ENCODE data around the gene ESPN. TPM values are rescaled to one million over a fixed set of nuclear protein-coding genes. Genes with fewer than 3 reads are reported as not detected.
A peak's percentile ranks its signal among the peaks of the same experiment; 100 is the strongest.

ESPN gene, protein sequence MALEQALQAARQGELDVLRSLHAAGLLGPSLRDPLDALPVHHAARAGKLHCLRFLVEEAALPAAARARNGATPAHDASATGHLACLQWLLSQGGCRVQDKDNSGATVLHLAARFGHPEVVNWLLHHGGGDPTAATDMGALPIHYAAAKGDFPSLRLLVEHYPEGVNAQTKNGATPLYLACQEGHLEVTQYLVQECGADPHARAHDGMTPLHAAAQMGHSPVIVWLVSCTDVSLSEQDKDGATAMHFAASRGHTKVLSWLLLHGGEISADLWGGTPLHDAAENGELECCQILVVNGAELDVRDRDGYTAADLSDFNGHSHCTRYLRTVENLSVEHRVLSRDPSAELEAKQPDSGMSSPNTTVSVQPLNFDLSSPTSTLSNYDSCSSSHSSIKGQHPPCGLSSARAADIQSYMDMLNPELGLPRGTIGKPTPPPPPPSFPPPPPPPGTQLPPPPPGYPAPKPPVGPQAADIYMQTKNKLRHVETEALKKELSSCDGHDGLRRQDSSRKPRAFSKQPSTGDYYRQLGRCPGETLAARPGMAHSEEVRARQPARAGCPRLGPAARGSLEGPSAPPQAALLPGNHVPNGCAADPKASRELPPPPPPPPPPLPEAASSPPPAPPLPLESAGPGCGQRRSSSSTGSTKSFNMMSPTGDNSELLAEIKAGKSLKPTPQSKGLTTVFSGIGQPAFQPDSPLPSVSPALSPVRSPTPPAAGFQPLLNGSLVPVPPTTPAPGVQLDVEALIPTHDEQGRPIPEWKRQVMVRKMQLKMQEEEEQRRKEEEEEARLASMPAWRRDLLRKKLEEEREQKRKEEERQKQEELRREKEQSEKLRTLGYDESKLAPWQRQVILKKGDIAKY
- 2.7 TPM in 2 replicates for total RNA-seq

DNA sequence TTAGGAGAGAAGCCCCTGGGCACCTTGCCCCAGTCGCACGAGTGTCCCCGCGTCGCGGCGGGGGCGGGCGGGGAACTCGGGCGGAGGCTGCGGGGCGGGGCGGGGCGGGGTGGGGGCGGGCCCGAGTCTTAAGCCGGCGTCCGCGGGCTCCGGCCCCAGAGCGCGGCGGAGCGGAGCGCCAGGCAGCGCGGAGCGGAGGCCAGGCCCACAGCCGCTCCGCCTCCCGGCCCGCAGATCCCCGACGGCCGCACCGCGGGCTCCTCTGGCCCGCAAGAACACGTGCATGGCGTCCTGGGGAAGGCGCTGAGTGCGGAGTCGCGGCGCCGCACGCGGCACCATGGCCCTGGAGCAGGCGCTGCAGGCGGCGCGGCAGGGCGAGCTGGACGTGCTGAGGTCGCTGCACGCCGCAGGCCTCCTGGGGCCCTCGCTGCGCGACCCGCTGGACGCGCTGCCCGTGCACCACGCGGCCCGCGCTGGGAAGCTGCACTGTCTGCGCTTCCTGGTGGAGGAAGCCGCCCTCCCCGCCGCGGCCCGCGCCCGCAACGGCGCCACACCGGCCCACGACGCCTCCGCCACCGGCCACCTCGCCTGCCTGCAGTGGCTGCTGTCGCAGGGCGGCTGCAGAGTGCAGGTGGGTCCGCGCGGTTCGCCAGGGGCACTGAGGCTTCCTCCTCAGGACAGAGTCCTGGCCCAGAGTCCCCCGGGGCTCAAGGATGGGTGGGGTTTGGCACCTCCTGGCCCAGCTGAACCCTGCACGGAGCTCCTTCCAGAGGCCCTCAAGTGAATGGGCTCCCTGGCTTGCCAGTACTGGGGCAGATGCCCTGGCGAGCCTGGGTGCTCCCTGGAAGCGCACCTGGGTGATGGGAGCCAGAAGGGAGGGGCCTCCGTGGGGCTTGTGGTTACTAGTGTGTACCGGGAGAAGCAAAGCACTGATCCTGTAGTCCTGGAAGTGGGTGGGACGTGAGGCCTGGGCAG, at the start of gene ESPN:
Gene ESPN, plus strand, starts transcription at position 158 of the 975 bp plus-strand sequence. Its CDS starts 180 bp downstream, at position 338.
- TF ChIP-seq, protein P1, sequence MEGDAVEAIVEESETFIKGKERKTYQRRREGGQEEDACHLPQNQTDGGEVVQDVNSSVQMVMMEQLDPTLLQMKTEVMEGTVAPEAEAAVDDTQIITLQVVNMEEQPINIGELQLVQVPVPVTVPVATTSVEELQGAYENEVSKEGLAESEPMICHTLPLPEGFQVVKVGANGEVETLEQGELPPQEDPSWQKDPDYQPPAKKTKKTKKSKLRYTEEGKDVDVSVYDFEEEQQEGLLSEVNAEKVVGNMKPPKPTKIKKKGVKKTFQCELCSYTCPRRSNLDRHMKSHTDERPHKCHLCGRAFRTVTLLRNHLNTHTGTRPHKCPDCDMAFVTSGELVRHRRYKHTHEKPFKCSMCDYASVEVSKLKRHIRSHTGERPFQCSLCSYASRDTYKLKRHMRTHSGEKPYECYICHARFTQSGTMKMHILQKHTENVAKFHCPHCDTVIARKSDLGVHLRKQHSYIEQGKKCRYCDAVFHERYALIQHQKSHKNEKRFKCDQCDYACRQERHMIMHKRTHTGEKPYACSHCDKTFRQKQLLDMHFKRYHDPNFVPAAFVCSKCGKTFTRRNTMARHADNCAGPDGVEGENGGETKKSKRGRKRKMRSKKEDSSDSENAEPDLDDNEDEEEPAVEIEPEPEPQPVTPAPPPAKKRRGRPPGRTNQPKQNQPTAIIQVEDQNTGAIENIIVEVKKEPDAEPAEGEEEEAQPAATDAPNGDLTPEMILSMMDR (IDR thresholded peaks at IDR 0.05; ENCODE audit: insufficient read depth, low read length, poor library complexity, severe bottlenecking) = no peak

DNA sequence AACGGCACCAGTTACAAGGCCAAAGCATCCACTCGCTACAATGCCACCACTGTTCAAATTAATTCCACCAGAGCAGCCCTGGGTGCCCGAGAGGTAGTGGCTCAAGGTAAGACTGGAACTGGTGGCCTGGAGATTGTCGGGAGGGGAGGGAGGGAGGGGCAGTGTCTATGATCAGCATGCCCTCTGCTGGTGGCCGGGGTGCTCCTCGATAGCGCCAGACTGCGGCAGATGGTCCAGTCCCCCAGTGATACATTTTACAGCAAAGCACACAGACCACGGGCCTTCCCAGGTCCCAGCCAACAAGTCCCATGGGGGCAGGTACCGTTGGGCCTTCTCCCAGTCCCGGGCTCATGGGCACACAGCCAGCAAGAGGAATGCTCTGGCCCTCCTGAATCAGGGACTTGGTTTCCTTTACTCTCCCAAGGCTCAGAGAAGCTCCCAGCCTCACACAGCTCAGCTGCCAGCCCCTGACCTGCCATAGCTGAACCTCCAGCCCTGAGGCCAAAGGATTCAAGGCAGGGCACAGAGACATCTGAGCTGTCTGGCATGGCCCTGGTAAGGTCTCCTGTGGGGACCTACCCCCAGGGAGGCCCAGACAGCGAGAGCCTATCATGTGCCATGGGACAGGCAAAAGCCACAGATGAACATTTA, 46.4 kb upstream of the ESPN start:
- TF ChIP-seq, protein P1 (IDR thresholded peaks at IDR 0.05; ENCODE audit: insufficient read depth, low read length, poor library complexity, severe bottlenecking) = no peak
- Histone ChIP-seq H3K27me3 (ENCODE audit: control insufficient read depth, insufficient read depth, low read length) (no peaks in the 10 kb centered on the region), H3K36me3 (ENCODE audit: control insufficient read depth, insufficient read depth, low read length) (no peaks in the 10 kb centered on the region), H3K4me3 (ENCODE audit: low read depth, low read length) (no peak overlapping the region)
- no peak for DNase-seq (ENCODE audit: low read depth)

More for the DNA sequence above, at the start of gene ESPN:
- no peak within 1 kb of the TSS for H3K4me3 ChIP-seq (ENCODE audit: low read depth, low read length)
- no peak for DNase-seq (ENCODE audit: low read depth)
- H3K27me3 ChIP-seq (ENCODE audit: control insufficient read depth, insufficient read depth, low read length) = peaks cover 58% of the 10 kb centered on the region
- no peaks in the 10 kb centered on the region for H3K36me3 ChIP-seq (ENCODE audit: control insufficient read depth, insufficient read depth, low read length)

DNA sequence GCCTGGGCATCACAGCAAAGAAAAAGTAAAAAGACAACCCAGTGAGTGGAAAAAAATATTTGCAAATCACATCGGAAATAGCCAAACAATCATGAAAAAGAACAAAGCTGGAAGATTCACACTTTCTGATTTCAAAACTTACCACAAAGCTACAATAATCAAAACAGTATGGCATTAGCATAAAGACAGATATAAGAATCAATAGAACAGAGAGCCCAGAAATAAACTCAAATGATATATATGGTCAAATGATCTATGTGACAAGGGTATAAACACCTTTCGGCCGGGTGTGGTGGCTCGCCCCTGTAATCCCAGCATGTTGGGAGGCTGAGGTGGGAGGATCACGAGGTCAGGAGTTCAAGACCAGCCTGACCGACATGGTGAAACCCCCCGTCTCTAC, 44.5 kb upstream of the ESPN start:
- TF ChIP-seq, protein P1 (IDR thresholded peaks at IDR 0.05; ENCODE audit: insufficient read depth, low read length, poor library complexity, severe bottlenecking) = no peak
- no peak for DNase-seq (ENCODE audit: low read depth)
- Histone ChIP-seq H3K36me3 (ENCODE audit: control insufficient read depth, insufficient read depth, low read length) (no peaks in the 10 kb centered on the region), H3K4me3 (ENCODE audit: low read depth, low read length) (no peak overlapping the region), H3K27me3 (ENCODE audit: control insufficient read depth, insufficient read depth, low read length) (no peaks in the 10 kb centered on the region)

DNA sequence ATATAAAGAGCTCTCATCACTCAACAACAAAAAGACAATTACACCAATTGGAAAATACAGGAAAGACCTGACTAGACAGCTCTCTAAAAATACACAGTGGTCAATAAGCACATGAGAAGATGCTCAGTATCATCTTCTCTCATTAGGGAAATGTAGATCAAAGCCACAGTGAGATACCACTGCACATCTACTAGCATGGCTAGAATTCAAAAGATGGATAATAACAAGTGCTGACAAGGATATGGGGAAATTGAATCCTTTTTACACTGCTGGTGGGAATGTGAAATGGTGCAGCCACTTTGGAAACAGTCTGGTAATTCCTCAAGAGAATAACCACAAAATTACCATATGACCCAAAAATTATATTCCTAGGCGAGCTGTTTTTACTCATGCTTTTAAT, 40.4 kb upstream of the ESPN start:
- Histone ChIP-seq H3K4me3 (ENCODE audit: low read depth, low read length) (no peak overlapping the region), H3K27me3 (ENCODE audit: control insufficient read depth, insufficient read depth, low read length) (no peaks in the 10 kb centered on the region), H3K36me3 (ENCODE audit: control insufficient read depth, insufficient read depth, low read length) (no peaks in the 10 kb centered on the region)
- no peak for DNase-seq (ENCODE audit: low read depth)
- TF ChIP-seq, protein P1 (IDR thresholded peaks at IDR 0.05; ENCODE audit: insufficient read depth, low read length, poor library complexity, severe bottlenecking) = no peak

DNA sequence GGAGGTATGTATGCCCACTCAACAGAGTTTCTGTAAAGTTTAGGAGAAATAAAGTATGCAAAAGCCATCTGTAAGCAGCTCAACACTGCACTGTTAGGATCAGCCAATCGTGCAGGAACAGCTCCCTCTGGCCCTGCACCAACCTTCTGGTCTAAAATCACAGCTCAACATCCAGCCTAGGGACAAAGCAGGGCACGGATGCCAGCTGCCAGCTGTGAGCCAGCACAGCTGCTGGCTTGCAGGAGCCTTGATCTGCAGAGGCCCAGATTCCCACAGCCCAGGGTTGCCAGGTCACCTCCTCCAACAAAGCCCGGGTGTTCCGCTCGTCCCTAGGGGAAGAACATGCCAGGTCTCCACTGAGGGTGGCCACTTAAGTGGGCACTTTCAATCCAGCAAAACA, 39.6 kb upstream of the ESPN start:
- DNase-seq (ENCODE audit: low read depth) = no peak
- no peaks in the 10 kb centered on the region for H3K36me3 ChIP-seq (ENCODE audit: control insufficient read depth, insufficient read depth, low read length)
- TF ChIP-seq, protein P1 (IDR thresholded peaks at IDR 0.05; ENCODE audit: insufficient read depth, low read length, poor library complexity, severe bottlenecking) = no peak
- no peaks in the 10 kb centered on the region for H3K27me3 ChIP-seq (ENCODE audit: control insufficient read depth, insufficient read depth, low read length)
- H3K4me3 ChIP-seq (ENCODE audit: low read depth, low read length) = peak overlapping the region; percentile 16

All from kidney epithelial cell (primary cell).